Melanocyte of skin (primary cell): ENCODE results near the gene OR4D9. TPM values are rescaled to one million over a fixed set of nuclear protein-coding genes. Genes with fewer than 3 reads are reported as not detected.

Experiments
- total RNA-seq, 2 donors: library from RNA; depleted of rRNA; stranded (reverse); fragments of >200 nt; gene quantifications; 2 replicates each; pipeline ENCODE4 v1.2.3, GENCODE V29; 2012

The OR4D9 gene
- not detected for total RNA-seq

GRCh38 chr11:59510941-59511589 is at the start of gene OR4D9:
TSS of gene OR4D9 (plus strand) at chr11:59511539. CDS start at chr11:59514913, 3,374 bp downstream.

GRCh38 chr11:59473015-59473414 is 38.3 kb upstream of the OR4D9 start, which contains the start of gene OR4D10:
TSS of gene OR4D10 (plus strand) at chr11:59473315. CDS start at chr11:59477430, 4,115 bp downstream.

GRCh38 chr11:59503276-59503675 is 8.1 kb upstream of the OR4D9 start, which contains the start of gene OR4D11:
TSS of gene OR4D11 (plus strand) at chr11:59503576. CDS start at chr11:59503576, 0 bp downstream.

Other genes with a start within 250 kb of the OR4D9 start
- gene OR5AN1, start 152.6 kb upstream of the OR4D9 start, total RNA-seq, result not detected
- not detected for gene OR5A2, start 85.1 kb upstream of the OR4D9 start, total RNA-seq
- not detected for gene OR5A1, start 75.1 kb upstream of the OR4D9 start, total RNA-seq
- not detected for gene OR4D6, start 54.6 kb upstream of the OR4D9 start, total RNA-seq
- not detected for gene OR4D10, start 38.2 kb upstream of the OR4D9 start, total RNA-seq
- not detected for gene OR4D11, start 8.0 kb upstream of the OR4D9 start, total RNA-seq
- 10 to 100 TPM; 28.3 to 28.9 TPM for gene OSBP, start 104.2 kb downstream of the OR4D9 start, total RNA-seq
- 10 to 100 TPM; 23.1 to 29.6 TPM for gene PATL1, start 157.5 kb downstream of the OR4D9 start, total RNA-seq
- not detected for gene OR10V1, start 202.3 kb downstream of the OR4D9 start, total RNA-seq
- gene STX3, start 243.8 kb downstream of the OR4D9 start, total RNA-seq, result 100 to 1,000 TPM; 133 to 167 TPM